GM19351 (cell line): Measurements from ENCODE around the gene SMAD6.

Source experiments
- ATAC-seq: cut with Tn5 transposase; IDR thresholded peaks from one replicate; pipeline ENCODE4 v1.9.1; 2021; ENCODE audit warnings: mild to moderate bottlenecking, moderate library complexity; ENCODE audit not compliant: unreplicated experiment

SMAD6 gene

GRCh38 chr15:66738595-66738994 lies 36.6 kb downstream of the SMAD6 start:
- ATAC-seq: no peak

- ATAC-seq: no peak
These were observed 37.3 kb downstream of the SMAD6 start for GRCh38 chr15:66739287-66739686.

- ATAC-seq: no peak
These were observed 38.8 kb downstream of the SMAD6 start for GRCh38 chr15:66740802-66741201.

- no peak for ATAC-seq
These were observed 39.6 kb downstream of the SMAD6 start for GRCh38 chr15:66741646-66742045.

GRCh38 chr15:66742286-66742685 lies 40.2 kb downstream of the SMAD6 start:
- no peak for ATAC-seq

GRCh38 chr15:66743204-66743603 lies 41.2 kb downstream of the SMAD6 start:
- ATAC-seq: no peak

- ATAC-seq: no peak
These were observed 41.9 kb downstream of the SMAD6 start for GRCh38 chr15:66743703-66744536.

- ATAC-seq: no peak
These were observed 42.7 kb downstream of the SMAD6 start for GRCh38 chr15:66744610-66745279.

GRCh38 chr15:66745530-66746230 lies 43.6 kb downstream of the SMAD6 start:
- ATAC-seq: no peak

GRCh38 chr15:66746231-66746605 lies 44.2 kb downstream of the SMAD6 start:
- no peak for ATAC-seq

- ATAC-seq: no peak
These were observed 45.2 kb downstream of the SMAD6 start for GRCh38 chr15:66747223-66747622.

- no peak for ATAC-seq
These were observed 46.1 kb downstream of the SMAD6 start for GRCh38 chr15:66747886-66748707.

- no peak for ATAC-seq
These were observed 46.6 kb downstream of the SMAD6 start for GRCh38 chr15:66748708-66749035.

- no peak for ATAC-seq
These were observed 48.0 kb downstream of the SMAD6 start for GRCh38 chr15:66749841-66750575.

GRCh38 chr15:66750609-66751008 lies 48.6 kb downstream of the SMAD6 start:
- no peak for ATAC-seq

GRCh38 chr15:66751579-66751978 lies 49.5 kb downstream of the SMAD6 start:
- ATAC-seq: no peak

GRCh38 chr15:66752078-66752477 lies 50.0 kb downstream of the SMAD6 start:
- ATAC-seq: no peak

- ATAC-seq: no peak
These were observed 51.8 kb downstream of the SMAD6 start for GRCh38 chr15:66753687-66754377.

GRCh38 chr15:66754789-66755188 lies 52.8 kb downstream of the SMAD6 start:
- ATAC-seq: no peak
